GM21515 (cell line): ENCODE measurements around the gene SLC1A1.
"Not testable (repeated sequence)": the region's sequence is repeated elsewhere in the genome, so short reads cannot be mapped to it uniquely, and the experiment has no call there.

Experiments used
- ATAC-seq: cut with Tn5 transposase; IDR thresholded peaks from one replicate; pipeline ENCODE4 v1.9.1; 2021; ENCODE audit not compliant: unreplicated experiment

SLC1A1 gene

DNA sequence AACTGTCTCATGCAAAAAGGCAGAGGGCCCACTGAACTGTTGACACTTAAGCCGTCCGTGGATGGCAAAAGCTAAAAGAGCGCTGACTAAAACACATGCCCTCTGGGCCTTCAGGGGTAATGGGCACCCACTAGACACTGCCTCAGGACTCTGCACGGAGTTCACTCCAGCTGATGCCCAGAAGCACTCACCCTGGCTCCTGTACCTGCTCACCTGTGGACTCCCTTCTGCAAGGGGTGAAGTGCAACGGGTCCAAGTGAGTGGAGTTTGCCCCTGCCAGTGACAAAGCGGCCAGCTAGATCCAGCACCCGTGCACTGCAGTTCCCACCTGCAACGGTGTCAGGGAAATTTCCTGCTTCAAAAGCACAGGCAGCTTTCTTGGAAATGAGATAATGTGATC is 50.2 kb downstream of the SLC1A1 start:
- ATAC-seq, result no peak

DNA sequence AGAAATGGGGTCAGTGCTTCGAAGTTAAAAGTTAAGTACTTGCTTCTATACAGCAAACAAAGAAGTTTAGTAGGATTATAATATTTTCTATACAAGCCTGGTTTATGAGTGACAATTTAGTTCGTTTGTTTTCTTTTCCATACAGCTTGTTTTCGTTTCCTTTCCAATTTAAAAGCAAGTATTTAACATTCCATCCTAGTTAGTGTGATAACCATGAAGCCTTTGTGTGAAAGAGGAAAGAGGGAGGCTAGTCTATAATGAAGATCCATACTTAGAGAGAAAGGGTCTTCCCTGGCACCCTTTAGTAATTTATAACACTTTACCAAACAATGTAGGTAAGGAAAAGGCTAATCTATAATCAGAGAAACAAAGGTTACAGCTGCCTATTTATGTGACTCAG is 51.0 kb downstream of the SLC1A1 start:
- no peak for ATAC-seq

DNA sequence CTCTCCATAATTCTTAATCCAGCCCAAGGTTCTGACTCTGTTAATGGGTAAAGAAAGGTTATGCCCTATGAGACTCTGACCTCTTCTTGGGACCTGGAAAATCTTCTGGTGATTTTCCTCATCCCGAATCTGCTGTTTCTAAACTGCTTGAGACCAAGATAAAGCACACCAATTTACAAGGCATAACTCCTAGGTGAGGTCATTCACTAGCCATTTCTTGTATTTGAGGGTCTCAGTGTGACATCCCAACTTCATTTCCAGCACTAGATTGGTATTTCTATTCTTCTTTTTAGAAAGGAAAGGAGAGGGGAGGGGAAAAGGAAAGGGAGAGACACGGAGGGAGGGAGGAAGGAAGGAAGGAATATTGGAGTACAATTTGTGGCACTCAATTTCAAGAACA is 51.6 kb downstream of the SLC1A1 start:
- no peak for ATAC-seq

DNA sequence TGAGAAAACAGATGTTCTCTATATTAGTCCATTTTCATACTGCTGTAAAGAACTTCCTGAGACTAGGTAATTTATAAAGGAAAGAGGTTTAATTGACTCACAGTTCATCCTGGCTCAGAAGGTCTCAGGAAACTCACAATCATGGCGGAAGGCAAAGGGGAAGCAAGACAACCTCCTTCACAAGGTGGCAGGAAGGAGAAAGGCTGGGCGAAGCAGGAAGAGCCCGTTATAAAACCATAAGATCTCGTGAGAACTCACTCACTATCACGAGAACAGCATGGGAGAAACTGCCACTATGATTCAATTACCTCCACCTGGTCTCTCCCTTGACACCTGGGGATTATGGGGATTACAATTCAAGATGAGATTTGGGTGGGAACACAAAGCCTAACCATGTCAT is 54.4 kb downstream of the SLC1A1 start:
- not testable (repeated sequence) for ATAC-seq

DNA sequence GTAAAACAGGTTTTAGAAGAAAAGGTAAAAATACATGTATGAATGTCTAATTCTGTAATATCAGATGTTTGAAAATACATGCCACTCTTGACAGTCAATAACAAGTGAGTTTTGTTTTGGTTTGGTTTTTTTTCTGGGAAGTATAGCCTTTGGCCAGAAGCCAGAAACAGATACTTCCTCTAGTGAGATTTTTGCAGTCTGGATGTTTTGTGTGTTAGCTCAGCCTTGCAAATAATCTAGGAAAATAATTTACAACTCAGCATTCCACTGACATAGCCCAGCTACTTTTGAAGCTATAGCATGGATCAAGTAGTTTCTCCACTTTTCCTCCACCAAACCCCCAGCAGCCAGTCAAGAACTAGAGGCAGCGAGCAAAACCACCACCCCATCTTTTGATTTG is 56.7 kb downstream of the SLC1A1 start:
- ATAC-seq, result no peak

DNA sequence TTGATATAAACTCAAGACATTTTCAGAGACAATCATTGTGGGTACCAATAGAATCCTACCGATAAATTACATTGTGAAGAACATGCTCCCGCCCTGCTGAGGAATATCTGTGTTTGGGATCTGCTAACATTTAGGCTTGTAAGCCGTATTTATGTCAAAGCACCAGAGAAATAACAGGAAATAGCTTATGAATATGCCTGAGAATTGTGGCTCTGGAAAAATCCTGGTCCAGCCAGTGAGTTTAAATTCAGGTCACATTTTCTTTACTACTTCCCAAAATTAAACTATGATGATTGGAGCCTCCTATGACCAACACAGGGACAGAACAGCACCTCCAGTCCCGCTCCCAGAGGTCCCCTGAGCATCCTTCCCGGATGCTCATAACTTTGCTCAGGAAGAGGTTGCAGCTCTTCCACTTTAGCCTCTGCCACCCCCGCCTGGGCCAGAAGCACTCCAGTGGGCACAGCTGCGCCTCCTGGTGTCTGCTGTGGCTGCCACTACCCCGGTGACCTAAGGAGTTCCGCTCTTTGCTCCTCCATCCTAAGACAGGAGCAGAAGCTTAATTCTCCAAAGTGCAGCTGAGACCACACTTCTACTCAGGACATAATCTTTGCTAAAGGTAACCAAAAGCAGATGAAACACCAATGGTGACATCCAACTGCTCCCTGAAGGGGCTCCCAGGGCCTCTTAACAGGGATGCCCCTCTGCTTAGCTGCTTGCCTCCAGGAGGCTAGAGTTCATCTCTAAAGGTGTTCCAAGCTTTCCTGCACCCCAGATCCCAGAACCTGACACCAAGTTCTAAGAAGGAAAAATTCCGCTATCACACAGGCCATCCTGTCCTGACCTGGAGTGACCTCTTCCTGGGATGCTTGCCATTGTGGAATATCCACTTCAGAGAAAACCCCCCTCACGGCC is 58.8 kb downstream of the SLC1A1 start:
- no peak for ATAC-seq

DNA sequence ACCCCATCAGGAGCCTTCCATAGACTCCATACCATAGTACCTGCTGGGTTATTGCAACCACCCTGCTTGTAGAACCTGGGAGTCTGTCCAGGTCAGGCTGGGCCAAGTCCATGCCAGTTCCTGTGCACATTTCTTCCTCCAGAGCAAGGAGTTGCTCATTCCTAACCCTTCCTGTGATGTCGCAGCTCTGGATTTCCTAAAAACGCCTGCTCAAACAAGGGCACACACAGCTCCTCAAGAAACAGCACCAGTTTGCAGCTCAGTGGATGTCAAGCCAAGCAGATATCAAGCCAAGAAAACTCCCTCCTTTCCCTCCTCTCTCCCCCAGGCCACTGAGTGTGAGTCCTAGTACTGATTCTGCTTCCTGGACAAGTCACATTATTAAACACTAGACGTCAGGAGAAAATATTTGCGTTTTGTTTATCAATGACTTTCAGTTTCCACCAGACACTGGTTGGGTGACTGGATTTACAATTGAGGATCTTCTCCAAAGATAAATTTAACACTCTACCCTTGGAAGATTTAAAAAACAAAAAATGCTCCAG is 59.6 kb downstream of the SLC1A1 start:
- ATAC-seq, result no peak

DNA sequence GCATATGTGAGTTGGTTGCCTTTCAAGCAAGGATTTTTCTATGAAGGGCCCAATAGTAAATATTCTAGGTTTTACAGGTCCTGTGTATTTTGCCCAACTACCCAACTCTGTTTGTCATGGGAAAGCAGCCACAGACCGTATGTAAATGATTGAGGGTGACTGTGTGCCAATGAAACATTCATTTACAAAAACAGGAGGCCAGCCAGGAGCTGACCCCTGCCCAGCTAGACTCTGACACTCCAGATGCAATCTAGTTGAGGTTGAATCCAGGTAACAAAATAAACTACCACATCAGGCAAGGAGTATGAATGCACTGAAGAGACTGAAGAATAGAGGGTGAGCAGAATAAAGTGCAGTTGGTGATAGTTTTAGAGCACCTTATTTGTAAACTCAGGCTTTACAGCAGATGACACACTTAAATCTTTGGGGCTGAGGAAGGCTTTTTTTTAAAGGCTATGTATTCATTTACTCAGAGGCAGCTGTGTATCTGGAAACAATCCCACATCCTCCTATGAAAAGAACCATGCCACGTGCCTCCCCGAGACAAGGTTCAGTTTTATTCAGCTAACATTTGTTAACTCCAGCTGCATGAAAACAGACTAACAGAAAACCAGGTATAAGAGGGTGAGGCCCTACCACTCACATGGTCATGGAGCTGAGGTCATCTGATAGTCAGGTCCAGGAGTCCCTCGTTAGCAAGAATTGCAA is 60.7 kb downstream of the SLC1A1 start:
- no peak for ATAC-seq

DNA sequence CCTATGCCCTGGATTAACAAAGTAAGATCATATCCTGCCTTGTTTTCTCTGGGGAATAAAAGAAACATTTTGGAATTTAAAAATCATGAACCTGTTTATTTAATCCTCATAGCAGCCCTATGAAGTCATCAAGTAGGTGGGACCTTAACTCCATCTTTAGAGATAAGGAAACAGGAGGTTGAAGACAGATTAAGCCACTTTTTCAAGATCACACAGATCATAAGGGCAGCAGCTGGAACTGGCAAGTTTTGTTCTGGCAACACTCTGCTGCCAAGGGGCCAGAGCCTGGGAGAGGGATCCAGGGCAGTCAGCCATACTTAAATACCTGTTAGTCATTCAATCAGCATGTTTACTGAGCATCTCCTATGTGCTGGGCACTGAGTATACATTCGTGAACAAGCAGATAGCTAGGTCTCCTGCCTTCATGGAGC is 63.7 kb downstream of the SLC1A1 start:
- no peak for ATAC-seq

DNA sequence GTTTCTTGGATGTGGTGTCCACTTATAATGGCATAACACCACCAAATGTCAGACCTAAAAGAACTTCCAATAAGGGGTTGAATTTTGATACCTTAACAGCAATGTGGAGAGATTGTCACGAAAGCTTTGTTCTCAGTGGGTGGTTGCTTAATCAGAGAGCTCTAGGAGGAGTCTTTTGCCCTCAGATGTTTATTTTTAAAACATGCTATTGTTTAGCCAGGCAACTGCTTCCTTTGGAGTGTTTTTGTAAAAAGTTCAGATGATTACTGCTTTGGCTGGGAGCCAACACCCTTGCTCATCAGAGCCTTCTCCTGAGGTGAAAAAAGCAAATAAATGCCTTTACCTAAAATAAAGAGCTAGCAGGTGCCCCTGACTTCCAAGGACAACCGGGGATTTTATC is 65.0 kb downstream of the SLC1A1 start:
- no peak for ATAC-seq

DNA sequence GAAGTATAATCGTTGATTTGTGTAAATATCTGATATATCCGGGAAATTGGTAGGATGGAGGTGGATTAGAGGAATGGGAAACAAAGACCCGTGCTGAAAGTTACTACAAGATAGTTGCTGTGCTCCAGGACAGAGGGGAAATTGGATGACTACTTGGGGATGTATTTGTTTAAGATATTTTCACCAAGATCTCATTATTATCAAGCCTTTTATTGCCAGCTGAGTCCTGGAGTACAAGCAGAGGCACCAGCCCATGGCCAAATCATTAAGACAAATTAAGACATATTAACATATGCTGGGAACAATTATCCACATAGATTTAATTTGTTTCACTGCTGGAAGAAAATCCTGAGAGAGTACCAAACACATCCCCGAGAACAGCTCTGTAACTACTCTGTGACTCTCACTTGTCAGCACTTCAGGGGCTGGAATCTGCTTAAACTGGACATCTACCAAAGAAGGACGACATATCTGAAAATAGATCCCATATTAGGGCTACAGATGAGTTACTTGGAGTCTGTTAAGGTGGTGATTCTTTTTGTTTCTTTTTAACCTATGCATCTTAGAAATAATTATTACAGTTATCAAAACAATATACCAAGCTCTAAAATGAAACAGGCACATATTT is 68.2 kb downstream of the SLC1A1 start:
- no peak for ATAC-seq

DNA sequence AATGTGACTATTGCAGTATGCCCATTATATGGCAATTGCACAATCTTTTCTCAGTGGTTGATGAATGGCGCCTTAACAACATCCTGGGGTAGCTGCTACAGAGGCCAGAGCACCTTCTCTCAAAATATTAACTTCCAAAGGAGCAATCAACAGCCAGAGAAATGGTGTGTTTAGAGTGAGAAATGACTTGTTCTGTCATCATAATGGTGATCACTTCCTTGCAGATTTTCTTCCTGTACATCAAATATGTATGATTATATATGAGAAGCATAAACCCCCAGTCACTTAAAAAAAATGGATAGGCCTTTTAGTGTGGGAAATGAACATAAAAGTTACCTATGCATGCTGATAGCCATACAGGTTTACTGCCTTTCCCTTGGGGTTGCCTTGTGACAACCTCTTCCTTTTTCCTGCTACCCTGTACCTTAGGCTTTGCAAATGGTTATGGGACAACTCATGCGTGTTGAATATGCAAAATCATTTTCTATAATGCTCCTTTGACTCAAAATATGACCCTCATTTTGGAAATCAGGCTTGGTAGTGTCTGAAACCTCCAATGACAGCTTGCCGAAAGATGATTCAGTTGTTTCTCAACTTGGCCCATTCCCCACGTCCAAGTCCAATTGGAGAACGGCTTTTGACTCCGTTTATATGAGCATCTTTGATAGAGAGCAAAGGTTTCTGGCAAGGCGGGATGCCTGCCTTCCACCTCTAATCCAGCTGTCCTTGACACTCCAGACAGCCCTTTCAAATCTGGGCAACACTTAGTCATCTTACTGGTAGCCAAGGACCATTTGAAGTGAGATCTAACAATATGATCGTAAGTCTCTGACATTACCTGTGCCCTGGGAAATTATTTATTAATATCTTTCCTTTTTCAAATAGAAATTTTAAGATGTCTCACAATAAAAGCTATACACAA is 69.3 kb downstream of the SLC1A1 start:
- ATAC-seq, result peak; percentile 79

DNA sequence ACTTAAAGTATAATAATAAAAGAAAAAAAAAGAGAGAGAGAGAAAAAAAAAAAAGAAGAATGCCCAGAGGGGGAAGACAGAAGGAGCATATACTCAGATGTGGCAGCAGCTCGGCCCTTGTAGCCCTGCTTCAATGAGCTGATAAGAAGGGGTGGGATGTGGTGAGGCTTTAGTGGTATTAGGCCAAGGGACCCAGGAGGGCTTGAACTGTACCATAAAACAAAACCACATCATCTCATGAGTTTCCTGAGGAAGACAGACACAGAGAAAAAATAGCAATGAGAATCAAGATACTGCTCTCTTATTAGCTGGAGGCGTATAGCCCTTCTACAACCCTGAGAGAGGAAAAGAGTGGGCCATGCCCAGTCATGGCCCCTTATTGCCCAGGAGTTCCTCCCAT is 72.8 kb downstream of the SLC1A1 start:
- no peak for ATAC-seq

DNA sequence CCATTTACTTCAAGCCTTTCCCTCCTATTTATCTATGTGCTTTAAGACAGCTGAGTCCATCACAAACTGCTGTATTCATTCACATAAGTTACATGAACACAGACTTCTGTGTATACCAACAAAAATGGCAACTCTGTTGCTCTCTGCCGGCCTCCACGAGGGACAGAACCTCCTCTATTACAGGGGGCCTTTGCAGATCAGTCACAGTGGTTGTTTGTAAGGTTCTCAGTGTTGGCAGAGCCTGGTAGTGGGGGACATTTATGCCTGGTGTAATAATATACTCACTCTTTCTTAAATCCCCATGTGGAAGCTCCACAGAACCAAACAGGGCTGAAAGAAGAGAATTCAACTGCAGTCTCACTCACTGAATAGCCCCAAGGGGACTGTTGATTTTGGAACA is 76.5 kb downstream of the SLC1A1 start:
- ATAC-seq, result no peak

DNA sequence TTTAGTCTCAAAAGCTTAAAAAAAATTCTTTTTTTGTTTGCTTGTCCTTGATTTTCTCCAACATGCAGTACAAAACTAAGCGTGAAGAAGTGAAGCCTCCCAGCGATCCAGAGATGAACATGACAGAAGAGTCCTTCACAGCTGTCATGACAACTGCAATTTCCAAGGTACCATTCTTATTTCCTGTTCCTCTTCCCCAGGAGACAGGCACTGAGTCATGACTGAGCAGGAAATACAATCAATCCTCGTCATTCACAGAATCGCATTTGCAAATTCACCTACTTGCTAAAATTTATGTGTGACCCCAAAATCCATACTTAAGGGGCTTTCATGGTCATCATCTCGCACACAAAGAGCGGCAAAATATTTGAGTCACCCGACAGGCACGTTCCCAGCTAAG is 77.3 kb downstream of the SLC1A1 start:
- ATAC-seq, result no peak

DNA sequence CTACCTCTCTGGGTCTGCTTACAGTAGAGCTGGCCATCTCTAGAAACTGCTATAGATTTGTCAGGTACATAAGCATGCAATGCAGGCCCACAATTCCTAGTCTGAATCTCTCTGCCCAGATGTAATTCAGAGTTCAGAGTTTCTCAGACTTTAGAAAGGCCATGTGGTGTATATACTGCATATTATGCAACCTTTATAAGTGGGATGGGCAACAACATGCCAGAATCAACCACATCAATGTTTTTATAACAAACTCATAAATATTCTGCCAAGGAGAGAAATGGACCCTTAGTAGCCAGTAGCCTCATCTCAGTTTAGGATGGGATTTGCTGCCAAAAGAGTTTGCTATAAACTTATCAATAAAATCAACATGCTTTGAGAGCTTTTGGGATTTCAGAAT is 78.8 kb downstream of the SLC1A1 start:
- ATAC-seq, result no peak

DNA sequence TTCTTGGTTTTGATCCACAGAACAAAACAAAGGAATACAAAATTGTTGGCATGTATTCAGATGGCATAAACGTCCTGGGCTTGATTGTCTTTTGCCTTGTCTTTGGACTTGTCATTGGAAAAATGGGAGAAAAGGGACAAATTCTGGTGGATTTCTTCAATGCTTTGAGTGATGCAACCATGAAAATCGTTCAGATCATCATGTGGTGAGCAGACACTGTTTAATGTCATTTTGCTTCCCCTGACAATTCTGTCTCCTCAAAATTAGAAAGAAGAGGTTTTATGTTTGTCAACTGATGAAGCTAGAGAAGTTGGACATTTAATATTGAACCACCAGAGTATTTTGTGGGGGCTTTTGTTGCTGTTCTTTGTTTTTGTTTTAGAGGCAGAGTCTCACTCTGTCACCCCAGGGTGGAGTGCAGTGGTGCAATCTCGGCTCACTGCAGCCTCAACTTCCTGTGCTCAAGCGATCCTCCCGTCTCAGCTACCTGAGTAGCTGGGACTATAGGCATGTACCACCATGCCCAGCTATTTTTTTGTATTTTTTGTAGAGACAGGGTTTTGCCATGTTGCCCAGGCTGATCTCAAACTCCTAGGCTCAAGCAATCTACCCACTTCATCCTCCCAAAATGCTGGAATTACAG is 82.0 kb downstream of the SLC1A1 start:
- no peak for ATAC-seq

DNA sequence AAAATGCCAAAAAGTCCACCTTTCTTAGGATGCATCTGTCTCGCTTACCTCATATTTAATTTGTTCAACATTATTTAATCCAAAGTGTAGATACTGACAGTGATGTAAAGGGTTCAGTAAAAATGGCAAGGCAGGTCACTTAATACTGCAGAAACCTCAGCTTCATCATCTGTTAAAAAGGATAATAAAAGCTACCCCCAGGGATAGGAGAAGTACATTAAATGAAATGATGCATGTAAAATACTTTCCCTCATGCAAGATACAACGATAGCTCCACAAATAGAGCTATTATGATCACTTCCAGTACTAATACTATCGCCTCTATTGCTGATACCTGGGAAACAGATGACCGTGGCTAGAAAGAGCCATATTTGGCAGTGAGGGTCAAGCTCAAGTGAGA is 82.9 kb downstream of the SLC1A1 start:
- no peak for ATAC-seq

DNA sequence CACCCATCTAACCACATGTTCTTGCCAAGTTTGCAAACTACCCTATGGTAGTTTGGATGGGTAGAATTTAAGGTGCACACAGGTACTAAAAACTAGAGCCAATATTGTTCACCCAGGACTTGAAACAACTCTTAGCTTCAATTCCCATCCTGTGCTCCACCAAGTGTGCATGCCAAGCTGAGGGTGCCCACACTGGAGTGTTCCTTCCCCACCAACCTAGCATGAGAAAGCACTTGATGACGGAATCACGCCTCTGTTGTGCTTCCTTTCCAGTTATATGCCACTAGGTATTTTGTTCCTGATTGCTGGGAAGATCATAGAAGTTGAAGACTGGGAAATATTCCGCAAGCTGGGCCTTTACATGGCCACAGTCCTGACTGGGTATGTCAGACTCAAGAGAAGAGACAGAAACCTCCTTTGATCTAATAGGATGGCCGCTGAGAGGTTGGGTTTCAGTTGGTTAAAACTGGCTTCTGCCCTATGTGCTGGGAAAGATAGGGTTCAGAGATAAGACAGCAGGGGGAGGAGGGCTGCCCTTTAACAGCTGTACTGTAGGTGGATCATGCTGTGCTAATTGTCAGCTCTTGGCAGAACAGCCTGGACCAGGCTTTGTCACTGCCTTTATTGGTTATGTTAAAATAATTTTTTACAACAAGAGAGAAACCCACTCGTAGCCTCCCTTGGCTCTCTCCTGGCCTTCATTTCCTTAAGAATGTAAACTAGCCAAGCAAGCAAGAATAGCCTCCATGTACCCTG is 83.5 kb downstream of the SLC1A1 start:
- ATAC-seq, result no peak
